GM12892 (cell line): ENCODE results near the gene GNG14.

Source experiments
- POLR2A ChIP-seq: IDR thresholded peaks from 2 replicates; pipeline ENCODE4 v1.6.1; 2011; ENCODE audit warnings: low read depth, low read length, control low read depth
- POLR2AphosphoS5 ChIP-seq: IDR thresholded peaks from 2 replicates; pipeline ENCODE4 v1.6.1; 2011; ENCODE audit warnings: low read depth, low read length, control low read depth

DNA sequence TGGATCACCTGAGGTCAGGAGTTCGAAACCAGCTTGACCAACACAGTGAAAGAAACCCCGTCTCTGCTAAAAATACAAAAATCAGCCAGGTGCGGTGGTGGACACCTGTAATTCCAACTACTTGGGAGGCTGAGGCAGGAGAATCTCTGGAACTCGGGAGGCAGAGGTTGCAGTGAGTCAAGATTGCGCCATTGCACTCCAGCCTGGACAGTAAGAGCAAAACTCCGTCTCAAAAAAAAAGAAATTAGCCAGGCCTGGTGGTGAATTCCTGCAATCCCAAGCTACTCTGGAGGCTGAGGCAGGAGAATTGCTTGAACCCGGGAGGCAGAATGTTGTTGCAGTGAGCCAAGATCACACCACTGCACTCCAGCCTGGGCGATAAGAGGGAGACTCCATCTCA is 20.8 kb downstream of the GNG14 start:
- TF ChIP-seq POLR2A: no peak
- TF ChIP-seq POLR2AphosphoS5: no peak
